T-cell (primary cell): ENCODE results near the gene STK10. TPM values are rescaled to one million over a fixed set of nuclear protein-coding genes. Genes with fewer than 3 reads are reported as not detected.
"Not testable (repeated sequence)": the region's sequence is repeated elsewhere in the genome, so short reads cannot be mapped to it uniquely, and the experiment has no call there.

ENCODE experiments used
- ATAC-seq, 4 experiments: fragments of 200-7000 bp in 3 of 4; fragments of 150-1000 bp in 1 of 4; cut with Tn5 transposase; replicated peaks in 1 of 4; 1 replicate in 3 of 4; 2 replicates in 1 of 4; pipeline ENCODE4 v1.10.0; 2021; ENCODE audit warnings: moderate library complexity in 3 of 4, mild to moderate bottlenecking in 2 of 4, moderate number of reproducible peaks in 1 of 4
- CTCF ChIA-PET, 2 donors: fragments of 300-600 bp; sonication (Branson Sonifier 250); formaldehyde crosslinking; loops; one replicate each; lab custom pipeline; 2022; ENCODE audit warnings: antibody characterized with exemption in 2 of 2; lab: Charles Lee
- POLR2A ChIA-PET, 2 donors: fragments of 300-600 bp; sonication (Branson Sonifier 250); formaldehyde crosslinking; loops; one replicate each; lab custom pipeline; 2022; ENCODE audit warnings: antibody characterized with exemption in 2 of 2; lab: Charles Lee
- DNase-seq, 35 experiments: peaks; one replicate each; pipeline versions ENCODE4 v3.0.0 to v3.0.0-alpha.2; 2013 to 2023
- H3K27ac ChIP-seq: one replicate; pipeline ENCODE4 v1.5.1; 2013; ENCODE audit warnings: low read length
- H3K27me3 ChIP-seq, 2 experiments: replicated peaks in 1 of 2; 1 replicate in 1 of 2; 2 replicates in 1 of 2; pipeline versions ENCODE4 v1.6.1 to v1.7.0; 2013; ENCODE audit warnings: low read length in 1 of 2, mixed read lengths in 1 of 2; ENCODE audit not compliant: control insufficient read depth in 2 of 2, insufficient read depth in 2 of 2; ENCODE audit errors: extremely low read depth in 1 of 2
- H3K36me3 ChIP-seq, 2 donors: 1 replicate in 1 of 2; 2 replicates in 1 of 2; pipeline versions ENCODE4 v1.6.1 to v1.7.0; 2013; ENCODE audit warnings: low read length in 1 of 2; ENCODE audit not compliant: control insufficient read depth in 2 of 2, insufficient read depth in 1 of 2; ENCODE audit errors: extremely low read depth in 1 of 2
- H3K4me1 ChIP-seq, 2 experiments: 1 replicate in 1 of 2; 2 replicates in 1 of 2; pipeline versions ENCODE4 v1.6.1 to v1.7.0; 2013; ENCODE audit warnings: low read length in 2 of 2, mixed read lengths in 1 of 2; ENCODE audit not compliant: insufficient read depth in 2 of 2, control insufficient read depth in 1 of 2; ENCODE audit errors: extremely low read depth in 1 of 2
- H3K4me3 ChIP-seq, 2 donors: 1 replicate in 1 of 2; 2 replicates in 1 of 2; pipeline versions ENCODE4 v1.5.1 to v1.7.0; 2013; ENCODE audit warnings: mild to moderate bottlenecking in 2 of 2, low read length in 1 of 2, moderate library complexity in 1 of 2; ENCODE audit not compliant: control insufficient read depth in 1 of 2; ENCODE audit errors: extremely low read depth in 1 of 2
- H3K9me3 ChIP-seq: 2 replicates; pipeline ENCODE4 v1.7.0; 2013
- H3K27ac Mint-ChIP-seq, 2 donors: one replicate each; pipeline ENCODE4 v1.8.0; 2020 to 2021; ENCODE audit warnings: mild to moderate bottlenecking in 2 of 2, mixed read lengths in 2 of 2
- H3K27me3 Mint-ChIP-seq, 2 donors: one replicate each; pipeline ENCODE4 v1.8.0; 2021 to 2022; ENCODE audit warnings: mixed read lengths in 2 of 2
- H3K36me3 Mint-ChIP-seq: one replicate; pipeline ENCODE4 v1.8.0; 2021; ENCODE audit warnings: mixed read lengths
- H3K4me1 Mint-ChIP-seq, 3 donors: one replicate each; pipeline ENCODE4 v1.8.0; 2020 to 2022; ENCODE audit warnings: mixed read lengths in 3 of 3, mild to moderate bottlenecking in 1 of 3
- H3K4me3 Mint-ChIP-seq, 3 donors: one replicate each; pipeline ENCODE4 v1.8.0; 2020 to 2022; ENCODE audit warnings: mild to moderate bottlenecking in 3 of 3, mixed read lengths in 3 of 3, moderate library complexity in 3 of 3
- H3K9me3 Mint-ChIP-seq, 3 donors: one replicate each; pipeline ENCODE4 v1.8.0; 2020 to 2022; ENCODE audit warnings: mixed read lengths in 3 of 3
- WGBS: methylation state at CpG from one replicate; pipeline ENCODE4 v1.1.5; 2013; ENCODE audit warnings: missing lambda C conversion rate; ENCODE audit not compliant: insufficient coverage; 5-methylcytosine and 5-hydroxymethylcytosine counted together
- total RNA-seq, 35 experiments: library from RNA in 6 of 35; stranded (reverse) in 6 of 35; fragments of 120-200 nt in 1 of 35; gene quantifications; one replicate each; pipeline versions ENCODE4 v1.2.1 to v1.2.4 and lab custom pipeline; 2013 to 2026

The STK10 gene
- total RNA-seq, 5 donors from 2014 or later (not counting 1 experiment from before 2014, with no cell fraction given): 305 to 437 (median 331) TPM

DNA sequence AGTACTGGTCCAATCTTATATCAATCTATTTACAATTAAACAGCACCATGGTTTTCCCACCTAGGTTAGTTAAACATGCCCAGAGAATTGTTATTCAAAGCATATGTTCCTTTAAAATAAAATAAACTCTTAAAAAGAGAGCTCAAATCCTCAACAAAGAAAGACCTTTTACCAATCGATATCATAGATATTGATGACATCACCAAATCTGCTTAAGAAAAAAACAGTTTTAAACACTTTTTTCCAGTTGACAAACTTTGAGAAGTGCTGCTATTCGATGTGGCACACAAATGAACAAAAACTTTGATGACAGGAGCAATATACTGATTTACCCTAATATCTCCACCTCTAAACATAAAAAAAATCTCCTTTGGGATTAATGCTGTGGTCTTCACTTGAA lies 21.7 kb upstream of the STK10 start:
- H3K27me3 ChIP-seq: no peaks in the 10 kb centered on the region
- ATAC-seq (no peak), DNase-seq (no peak)
- ChIA-PET CTCF (no interaction called here), POLR2A (interaction anchor here in 1 of 2 donors (0.7 kb wide), 1 partner anchor 53 kb away, joined by 3 read pairs; no protein-coding TSS in a partner anchor)
- H3K27me3 Mint-ChIP-seq: no peaks in the 10 kb centered on the region
- H3K27ac ChIP-seq: no peak overlapping the region
- H3K9me3 Mint-ChIP-seq: no peaks in the 10 kb centered on the region
- H3K4me3 ChIP-seq: no peak overlapping the region
- 100% methylated on average over 1 of the region's 2 CpGs for WGBS
- H3K27ac Mint-ChIP-seq: no peak overlapping the region
- H3K36me3 Mint-ChIP-seq: peaks cover 38% of the 10 kb centered on the region
- H3K4me1 Mint-ChIP-seq: peaks cover 5 to 13% (median 7%) of the 10 kb centered on the region in 3 donors
- no peaks in the 10 kb centered on the region for H3K4me1 ChIP-seq
- H3K9me3 ChIP-seq: no peaks in the 10 kb centered on the region
- peaks cover 0 to 7% of the 10 kb centered on the region in 2 donors for H3K36me3 ChIP-seq
- no peak overlapping the region for H3K4me3 Mint-ChIP-seq

- ChIA-PET POLR2A (no interaction called here), CTCF (no interaction called here)
- no peaks in the 10 kb centered on the region for H3K27me3 ChIP-seq
- ATAC-seq: no peak
- peaks cover 0 to 7% of the 10 kb centered on the region in 2 donors for H3K36me3 ChIP-seq
- DNase-seq: no peak
- no peak overlapping the region for H3K27ac Mint-ChIP-seq
- H3K27ac ChIP-seq: no peak overlapping the region
- no peaks in the 10 kb centered on the region for H3K9me3 Mint-ChIP-seq
- H3K4me3 ChIP-seq: no peak overlapping the region
- H3K36me3 Mint-ChIP-seq: peaks cover 30% of the 10 kb centered on the region
- WGBS: no CpG with 5 or more reads among the region's 3 CpGs
- no peak overlapping the region for H3K4me3 Mint-ChIP-seq
- no peaks in the 10 kb centered on the region for H3K27me3 Mint-ChIP-seq
- peaks cover 5 to 13% (median 7%) of the 10 kb centered on the region in 3 donors for H3K4me1 Mint-ChIP-seq
- no peaks in the 10 kb centered on the region for H3K9me3 ChIP-seq
- H3K4me1 ChIP-seq: no peaks in the 10 kb centered on the region
Observed at GRCh38 chr5:172207511-172207910, 19.5 kb upstream of the STK10 start.

GRCh38 chr5:172205984-172206383 lies 18.0 kb upstream of the STK10 start:
- H3K9me3 Mint-ChIP-seq, H3K27me3 Mint-ChIP-seq, POLR2A ChIA-PET, H3K27ac ChIP-seq, H3K9me3 ChIP-seq, H3K36me3 ChIP-seq, CTCF ChIA-PET, DNase-seq, H3K4me3 ChIP-seq, H3K4me1 ChIP-seq, H3K4me3 Mint-ChIP-seq, H3K27me3 ChIP-seq, H3K27ac Mint-ChIP-seq, ATAC-seq: not testable (repeated sequence)
- Mint-ChIP-seq H3K4me1 (peaks cover 5 to 13% (median 7%) of the 10 kb centered on the region in 3 donors), H3K36me3 (peaks cover 18% of the 10 kb centered on the region)
- no CpG with 5 or more reads among the region's 11 CpGs for WGBS

DNA sequence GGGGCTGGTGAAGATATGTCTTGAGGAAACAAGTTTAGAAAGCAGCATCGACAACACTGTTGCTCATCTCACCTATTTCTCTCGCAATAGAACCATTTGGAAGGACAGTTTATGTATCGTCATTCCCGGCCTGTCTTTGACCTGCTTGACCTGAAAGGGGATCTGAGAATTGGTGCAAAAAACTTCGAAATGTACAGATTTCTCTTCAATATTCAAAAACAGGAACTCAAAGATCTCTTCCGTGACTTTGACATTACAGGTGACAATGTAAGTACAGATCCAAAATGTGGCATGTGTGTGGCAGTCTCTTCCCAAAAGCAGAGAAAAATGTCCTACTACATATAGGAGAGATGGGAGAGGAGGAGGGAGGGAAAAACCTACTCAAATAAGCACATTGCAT lies 12.5 kb upstream of the STK10 start:
- peaks cover 0 to 10% of the 10 kb centered on the region in 2 experiments for H3K27me3 ChIP-seq

DNA sequence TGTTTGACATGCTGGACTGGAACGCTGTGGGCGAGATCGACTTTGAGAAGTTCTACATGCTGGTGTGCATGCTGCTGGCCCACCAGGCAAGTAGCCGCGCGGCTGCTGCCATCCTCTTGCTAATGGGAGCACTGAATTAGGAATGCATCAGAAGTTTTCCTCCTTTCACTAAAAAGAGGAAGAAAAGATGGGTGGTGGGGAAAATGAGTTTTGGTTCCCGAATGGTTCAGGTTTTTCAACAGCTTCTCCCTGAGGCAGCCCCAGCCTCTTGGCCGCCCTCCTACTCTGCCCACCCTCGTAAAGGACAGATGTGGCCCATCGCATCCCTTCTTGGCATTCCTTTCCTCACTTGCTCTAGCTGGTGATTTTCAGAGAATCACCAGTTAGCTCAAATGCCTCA lies 11.4 kb upstream of the STK10 start:
- DNase-seq: no peak
- Histone ChIP-seq H3K9me3 (no peaks in the 10 kb centered on the region), H3K36me3 (no peaks in the 10 kb centered on the region), H3K27ac (no peak overlapping the region), H3K4me3 (no peak overlapping the region), H3K4me1 (no peaks in the 10 kb centered on the region), H3K27me3 (peaks cover 0 to 12% of the 10 kb centered on the region in 2 experiments)
- ChIA-PET CTCF (no interaction called here), POLR2A (interaction anchor here in 1 of 2 donors (0.6 kb wide), 1 partner anchor 440 kb away, joined by 4 read pairs; no protein-coding TSS in a partner anchor)
- H3K4me3 Mint-ChIP-seq: no peak overlapping the region
- no peaks in the 10 kb centered on the region for H3K36me3 Mint-ChIP-seq
- 90% methylated on average over 4 of the region's 10 CpGs for WGBS
- H3K4me1 Mint-ChIP-seq: no peaks in the 10 kb centered on the region
- no peaks in the 10 kb centered on the region for H3K9me3 Mint-ChIP-seq
- no peak overlapping the region for H3K27ac Mint-ChIP-seq
- ATAC-seq: no peak
- peaks cover 0 to 7% of the 10 kb centered on the region in 2 donors for H3K27me3 Mint-ChIP-seq

More for the DNA sequence above, 12.5 kb upstream of the STK10 start:
- H3K4me3 Mint-ChIP-seq: no peak overlapping the region
- H3K27ac ChIP-seq: no peak overlapping the region
- H3K4me1 ChIP-seq: no peaks in the 10 kb centered on the region
- H3K4me1 Mint-ChIP-seq: no peaks in the 10 kb centered on the region
- no peaks in the 10 kb centered on the region for H3K36me3 ChIP-seq
- no peaks in the 10 kb centered on the region for H3K36me3 Mint-ChIP-seq
- CTCF ChIA-PET: no interaction called here
- no peaks in the 10 kb centered on the region for H3K9me3 Mint-ChIP-seq
- WGBS: no CpG with 5 or more reads among the region's 6 CpGs
- ATAC-seq (no peak), DNase-seq (no peak)
- POLR2A ChIA-PET: no interaction called here
- H3K27ac Mint-ChIP-seq: no peak overlapping the region
- no peak overlapping the region for H3K4me3 ChIP-seq
- no peaks in the 10 kb centered on the region for H3K9me3 ChIP-seq
- peaks cover 0 to 7% of the 10 kb centered on the region in 2 donors for H3K27me3 Mint-ChIP-seq

GRCh38 chr5:172197775-172198174 lies 9.8 kb upstream of the STK10 start:
- H3K36me3 ChIP-seq, H3K27ac ChIP-seq, H3K36me3 Mint-ChIP-seq, H3K27me3 Mint-ChIP-seq, POLR2A ChIA-PET, H3K4me3 ChIP-seq, H3K4me1 ChIP-seq, H3K27ac Mint-ChIP-seq, H3K4me1 Mint-ChIP-seq, H3K9me3 ChIP-seq, ATAC-seq, H3K4me3 Mint-ChIP-seq, DNase-seq, H3K9me3 Mint-ChIP-seq: not testable (repeated sequence)
- CTCF ChIA-PET: interaction anchor here in 1 of 2 donors (0.6 kb wide), 1 partner anchor 815 kb away, joined by 4 read pairs; no protein-coding TSS in a partner anchor
- peaks cover 0 to 12% of the 10 kb centered on the region in 2 experiments for H3K27me3 ChIP-seq
- WGBS: no CpG with 5 or more reads among the region's 4 CpGs
